ENCODE results near the gene MAPK6. TPM values are rescaled to one million over a fixed set of nuclear protein-coding genes. Genes with fewer than 3 reads are reported as not detected.

MAPK6 gene
- total RNA-seq, 2 donors from 2014 or later, result 80.2 to 81.6 TPM

GRCh38 chr15:52111517-52112202 lies 92.6 kb downstream of the MAPK6 start:
- TF ChIP-seq CTCF (conservative IDR thresholded peaks at IDR 0.05), result no peak
- H3K9ac ChIP-seq (ENCODE audit: extremely low read depth, low read length, poor library complexity, severe bottlenecking), result no peak overlapping the region
- H3K4me3 ChIP-seq (ENCODE audit: low read length), result no peak overlapping the region
- H3K27ac ChIP-seq (ENCODE audit: low read depth, low read length), result no peak overlapping the region
- DNase-seq, result peak; percentile 59
- no peaks in the 10 kb centered on the region for H3K9me3 Mint-ChIP-seq
- WGBS, 2 experiments (ENCODE audit: insufficient coverage in 1 of 2, insufficient read length in 1 of 2), result 69 to 78% methylated on average over 26 to 32 of the region's 32 CpGs
- H3K27me3 Mint-ChIP-seq (ENCODE audit: insufficient read depth), result peaks cover 33% of the 10 kb centered on the region
- peaks cover 26% of the 10 kb centered on the region for H3K27me3 ChIP-seq (ENCODE audit: control insufficient read depth, insufficient read depth, low read length, poor library complexity, severe bottlenecking)
- peaks cover 22% of the 10 kb centered on the region for H3K4me1 Mint-ChIP-seq
- no peaks in the 10 kb centered on the region for H3K4me1 ChIP-seq (ENCODE audit: control insufficient read depth, insufficient read depth, low read length)
- H3K9me3 ChIP-seq (ENCODE audit: control insufficient read depth, low read length), result no peaks in the 10 kb centered on the region
- H3K4me3 Mint-ChIP-seq, result peak overlapping the region; percentile 41
- H3K36me3 ChIP-seq (ENCODE audit: control insufficient read depth, insufficient read depth, low read length), result no peaks in the 10 kb centered on the region
- no peak overlapping the region for H3K27ac Mint-ChIP-seq
- H3K36me3 Mint-ChIP-seq (ENCODE audit: low read depth), result no peaks in the 10 kb centered on the region

GRCh38 chr15:52112203-52112750 lies 93.3 kb downstream of the MAPK6 start:
- Mint-ChIP-seq H3K27me3 (ENCODE audit: insufficient read depth) (peaks cover 33% of the 10 kb centered on the region), H3K4me1 (peaks cover 22% of the 10 kb centered on the region), H3K4me3 (peak overlapping the region; percentile 41), H3K27ac (no peak overlapping the region), H3K9me3 (no peaks in the 10 kb centered on the region), H3K36me3 (ENCODE audit: low read depth) (no peaks in the 10 kb centered on the region)
- H3K27ac ChIP-seq (ENCODE audit: low read depth, low read length), result no peak overlapping the region
- no peak for TF ChIP-seq CTCF (conservative IDR thresholded peaks at IDR 0.05)
- peak; percentile 72 for DNase-seq
- no peaks in the 10 kb centered on the region for H3K4me1 ChIP-seq (ENCODE audit: control insufficient read depth, insufficient read depth, low read length)
- no peaks in the 10 kb centered on the region for H3K36me3 ChIP-seq (ENCODE audit: control insufficient read depth, insufficient read depth, low read length)
- H3K9me3 ChIP-seq (ENCODE audit: control insufficient read depth, low read length), result no peaks in the 10 kb centered on the region
- no peak overlapping the region for H3K9ac ChIP-seq (ENCODE audit: extremely low read depth, low read length, poor library complexity, severe bottlenecking)
- 36 to 38% methylated on average over 11 to 61 of the region's 61 CpGs for WGBS, 2 experiments (ENCODE audit: insufficient coverage in 1 of 2, insufficient read length in 1 of 2)
- peaks cover 26% of the 10 kb centered on the region for H3K27me3 ChIP-seq (ENCODE audit: control insufficient read depth, insufficient read depth, low read length, poor library complexity, severe bottlenecking)
- no peak overlapping the region for H3K4me3 ChIP-seq (ENCODE audit: low read length)

GRCh38 chr15:52113235-52113634 lies 94.2 kb downstream of the MAPK6 start:
- Mint-ChIP-seq H3K27me3 (ENCODE audit: insufficient read depth) (peaks cover 33% of the 10 kb centered on the region), H3K27ac (no peak overlapping the region), H3K9me3 (no peaks in the 10 kb centered on the region), H3K4me3 (no peak overlapping the region), H3K36me3 (ENCODE audit: low read depth) (no peaks in the 10 kb centered on the region), H3K4me1 (peaks cover 19% of the 10 kb centered on the region)
- WGBS, 2 experiments (ENCODE audit: insufficient coverage in 1 of 2, insufficient read length in 1 of 2), result 91 to 100% methylated on average over 3 of the region's 3 CpGs
- H3K27ac ChIP-seq (ENCODE audit: low read depth, low read length), result no peak overlapping the region
- H3K9ac ChIP-seq (ENCODE audit: extremely low read depth, low read length, poor library complexity, severe bottlenecking), result no peak overlapping the region
- no peaks in the 10 kb centered on the region for H3K36me3 ChIP-seq (ENCODE audit: control insufficient read depth, insufficient read depth, low read length)
- no peaks in the 10 kb centered on the region for H3K9me3 ChIP-seq (ENCODE audit: control insufficient read depth, low read length)
- TF ChIP-seq CTCF (conservative IDR thresholded peaks at IDR 0.05), result no peak
- H3K4me3 ChIP-seq (ENCODE audit: low read length), result no peak overlapping the region
- H3K4me1 ChIP-seq (ENCODE audit: control insufficient read depth, insufficient read depth, low read length), result no peaks in the 10 kb centered on the region
- peak; percentile 27 for DNase-seq
- H3K27me3 ChIP-seq (ENCODE audit: control insufficient read depth, insufficient read depth, low read length, poor library complexity, severe bottlenecking), result peaks cover 26% of the 10 kb centered on the region
